ENCODE results near the gene DBNDD1.

GRCh38 chr16:89984216-89984615, 35.0 kb downstream of the DBNDD1 start:
- no peak for TF ChIP-seq POLR2A (IDR thresholded peaks at IDR 0.05; ENCODE audit: low read length)
- no peak for TF ChIP-seq GATA1 (IDR thresholded peaks at IDR 0.05; ENCODE audit: low read depth, low read length)

Measured in erythroblast (primary cell).